Nephron (organoid): ENCODE measurements around the gene ANKRD44.

Experiments
- H3K27ac Mint-ChIP-seq, 3 experiments: 2 replicates each; pipeline ENCODE4 v1.8.0; 2020; ENCODE audit warnings: mixed read lengths in 3 of 3, mild to moderate bottlenecking in 2 of 3, moderate library complexity in 1 of 3
- H3K27me3 Mint-ChIP-seq: 2 replicates; pipeline ENCODE4 v1.8.0; 2021; ENCODE audit warnings: low read depth, mild to moderate bottlenecking, moderate library complexity, mixed read lengths
- H3K36me3 Mint-ChIP-seq: 2 replicates; pipeline ENCODE4 v1.8.0; 2020; ENCODE audit warnings: low read depth, mixed read lengths
- H3K4me1 Mint-ChIP-seq: 2 replicates; pipeline ENCODE4 v1.8.0; 2020; ENCODE audit warnings: mixed read lengths
- H3K4me3 Mint-ChIP-seq, 3 experiments: 2 replicates each; pipeline ENCODE4 v1.8.0; 2020; ENCODE audit warnings: mild to moderate bottlenecking in 3 of 3, mixed read lengths in 3 of 3, moderate library complexity in 2 of 3
- H3K9me3 Mint-ChIP-seq: 2 replicates; pipeline ENCODE4 v1.8.0; 2020; ENCODE audit warnings: mixed read lengths
- CTCF ChIP-seq, 3 experiments: fragments of 200-600 bp; sonication (generic); IDR thresholded peaks; one replicate each; pipeline ENCODE4 v1.5.0; 2021; ENCODE audit warnings: antibody characterized with exemption in 3 of 3; ENCODE audit not compliant: unreplicated experiment in 3 of 3

The ANKRD44 gene

GRCh38 chr2:197259470-197259999 is 51.0 kb downstream of the ANKRD44 start:
- Mint-ChIP-seq H3K4me3 (no peak overlapping the region), H3K4me1 (peaks cover 76% of the 10 kb centered on the region), H3K9me3 (no peaks in the 10 kb centered on the region), H3K27me3 (no peaks in the 10 kb centered on the region), H3K27ac (peak overlapping the region in 2 of 3 experiments; percentile 51 to 77), H3K36me3 (no peaks in the 10 kb centered on the region)
- no peak for TF ChIP-seq CTCF (IDR thresholded peaks at IDR 0.05; ENCODE audit: unreplicated experiment in 3 of 3)

GRCh38 chr2:197258580-197258979 is 52.0 kb downstream of the ANKRD44 start:
- Mint-ChIP-seq H3K27me3 (no peaks in the 10 kb centered on the region), H3K36me3 (no peaks in the 10 kb centered on the region), H3K4me1 (peaks cover 71% of the 10 kb centered on the region), H3K9me3 (no peaks in the 10 kb centered on the region), H3K27ac (peak overlapping the region; percentile 41 to 61 (median 51)), H3K4me3 (no peak overlapping the region)
- no peak for TF ChIP-seq CTCF (IDR thresholded peaks at IDR 0.05; ENCODE audit: unreplicated experiment in 3 of 3)

GRCh38 chr2:197256547-197257170 is 53.9 kb downstream of the ANKRD44 start:
- TF ChIP-seq CTCF (IDR thresholded peaks at IDR 0.05; ENCODE audit: unreplicated experiment in 3 of 3): no peak
- H3K27me3 Mint-ChIP-seq: no peaks in the 10 kb centered on the region
- H3K36me3 Mint-ChIP-seq: no peaks in the 10 kb centered on the region
- no peak overlapping the region for H3K4me3 Mint-ChIP-seq
- no peaks in the 10 kb centered on the region for H3K9me3 Mint-ChIP-seq
- H3K4me1 Mint-ChIP-seq: peaks cover 58% of the 10 kb centered on the region
- H3K27ac Mint-ChIP-seq: peak overlapping the region; percentile 89 to 98 (median 94)

GRCh38 chr2:197256021-197256420 is 54.6 kb downstream of the ANKRD44 start:
- no peaks in the 10 kb centered on the region for H3K27me3 Mint-ChIP-seq
- H3K9me3 Mint-ChIP-seq: no peaks in the 10 kb centered on the region
- peak overlapping the region; percentile 89 to 98 (median 94) for H3K27ac Mint-ChIP-seq
- no peak for TF ChIP-seq CTCF (IDR thresholded peaks at IDR 0.05; ENCODE audit: unreplicated experiment in 3 of 3)
- H3K4me3 Mint-ChIP-seq: peak overlapping the region in 2 of 3 experiments; percentile 1 to 56
- H3K4me1 Mint-ChIP-seq: peaks cover 61% of the 10 kb centered on the region
- H3K36me3 Mint-ChIP-seq: no peaks in the 10 kb centered on the region

GRCh38 chr2:197255543-197255942 is 55.0 kb downstream of the ANKRD44 start:
- H3K27me3 Mint-ChIP-seq: no peaks in the 10 kb centered on the region
- peak overlapping the region in 2 of 3 experiments; percentile 1 to 56 for H3K4me3 Mint-ChIP-seq
- TF ChIP-seq CTCF (IDR thresholded peaks at IDR 0.05; ENCODE audit: unreplicated experiment in 3 of 3): no peak
- peak overlapping the region; percentile 89 to 98 (median 94) for H3K27ac Mint-ChIP-seq
- peaks cover 66% of the 10 kb centered on the region for H3K4me1 Mint-ChIP-seq
- H3K36me3 Mint-ChIP-seq: no peaks in the 10 kb centered on the region
- H3K9me3 Mint-ChIP-seq: no peaks in the 10 kb centered on the region
